Esophagus muscularis mucosa (tissue), 4 donors: ENCODE data around the gene HERPUD1.

Experiments
- EP300 ChIP-seq: sonication (generic); formaldehyde crosslinking; IDR thresholded peaks from one replicate; pipeline ENCODE4 v1.6.1; 2017; ENCODE audit warnings: antibody characterized with exemption
- POLR2A ChIP-seq: fragments of 450-650 bp; IDR thresholded peaks from one replicate; pipeline ENCODE4 v1.6.1; 2017; ENCODE audit warnings: antibody characterized with exemption, moderate library complexity, mild to moderate bottlenecking, low read depth
- TF ChIP-seq, protein P1 (sequence below), 3 experiments: fragments of 200-600 bp in 2 of 3; fragments of 450-650 bp in 1 of 3; sonication (generic) in 2 of 3; IDR thresholded peaks; one replicate each; pipeline ENCODE4 v1.5.1; 2017 to 2019; ENCODE audit warnings: antibody characterized with exemption in 3 of 3, mild to moderate bottlenecking in 2 of 3, moderate library complexity in 1 of 3

DNA sequence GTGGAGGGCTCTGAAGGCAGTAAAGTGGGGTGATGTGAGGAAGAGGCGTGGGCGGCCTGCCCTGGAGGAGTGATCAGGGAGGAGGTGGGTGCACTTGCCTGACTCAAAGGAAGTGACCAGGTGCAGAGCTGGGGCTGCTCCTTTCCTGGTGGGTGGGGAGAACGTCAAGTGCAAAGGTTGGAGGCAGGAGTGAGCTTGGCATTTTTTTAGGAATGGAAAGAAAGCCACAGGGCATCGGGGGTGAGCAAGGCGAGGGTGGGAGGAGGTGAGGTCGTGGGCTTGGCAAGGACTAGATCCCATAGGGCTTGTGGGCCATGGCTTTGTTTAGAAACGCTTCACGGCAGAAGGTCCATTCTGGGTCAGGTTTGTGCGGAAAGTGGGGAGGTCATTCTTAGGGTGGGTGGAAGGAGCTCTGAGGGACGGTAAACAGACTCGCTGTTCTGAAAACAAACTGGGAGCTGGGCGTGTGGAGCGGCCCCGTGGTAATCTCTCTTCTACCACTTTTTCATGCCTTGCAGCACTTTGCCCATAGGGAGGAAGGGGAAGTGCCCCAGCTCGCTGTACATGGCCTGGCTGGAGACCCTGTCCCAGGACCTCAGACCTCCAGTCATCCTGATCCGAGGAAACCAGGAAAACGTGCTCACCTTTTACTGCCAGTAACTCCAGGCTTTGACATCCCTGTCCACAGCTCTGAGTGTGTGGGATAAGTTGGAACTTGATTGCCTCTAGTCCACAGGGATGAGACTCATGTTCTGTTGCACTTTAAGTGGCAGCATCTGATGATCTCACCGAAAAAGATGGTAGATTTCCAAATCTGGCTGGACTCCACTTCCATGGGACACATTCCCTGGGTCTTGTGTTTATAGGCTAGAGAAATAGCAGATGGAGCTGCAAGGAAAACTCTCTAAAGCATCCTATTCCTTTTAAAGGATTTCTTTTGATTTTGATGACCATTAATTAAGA lies 18.9 kb upstream of the HERPUD1 start:
- no peak for TF ChIP-seq EP300
- TF ChIP-seq, protein P1, sequence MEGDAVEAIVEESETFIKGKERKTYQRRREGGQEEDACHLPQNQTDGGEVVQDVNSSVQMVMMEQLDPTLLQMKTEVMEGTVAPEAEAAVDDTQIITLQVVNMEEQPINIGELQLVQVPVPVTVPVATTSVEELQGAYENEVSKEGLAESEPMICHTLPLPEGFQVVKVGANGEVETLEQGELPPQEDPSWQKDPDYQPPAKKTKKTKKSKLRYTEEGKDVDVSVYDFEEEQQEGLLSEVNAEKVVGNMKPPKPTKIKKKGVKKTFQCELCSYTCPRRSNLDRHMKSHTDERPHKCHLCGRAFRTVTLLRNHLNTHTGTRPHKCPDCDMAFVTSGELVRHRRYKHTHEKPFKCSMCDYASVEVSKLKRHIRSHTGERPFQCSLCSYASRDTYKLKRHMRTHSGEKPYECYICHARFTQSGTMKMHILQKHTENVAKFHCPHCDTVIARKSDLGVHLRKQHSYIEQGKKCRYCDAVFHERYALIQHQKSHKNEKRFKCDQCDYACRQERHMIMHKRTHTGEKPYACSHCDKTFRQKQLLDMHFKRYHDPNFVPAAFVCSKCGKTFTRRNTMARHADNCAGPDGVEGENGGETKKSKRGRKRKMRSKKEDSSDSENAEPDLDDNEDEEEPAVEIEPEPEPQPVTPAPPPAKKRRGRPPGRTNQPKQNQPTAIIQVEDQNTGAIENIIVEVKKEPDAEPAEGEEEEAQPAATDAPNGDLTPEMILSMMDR (IDR thresholded peaks at IDR 0.05): no peak
- no peak for TF ChIP-seq POLR2A
